GM19351 (cell line): ENCODE measurements around the gene CYP4V2.
"Not testable (repeated sequence)": the region's sequence is repeated elsewhere in the genome, so short reads cannot be mapped to it uniquely, and the experiment has no call there.

ENCODE experiments used
- ATAC-seq: cut with Tn5 transposase; IDR thresholded peaks from one replicate; pipeline ENCODE4 v1.9.1; 2021; ENCODE audit warnings: mild to moderate bottlenecking, moderate library complexity; ENCODE audit not compliant: unreplicated experiment

CYP4V2 gene

DNA sequence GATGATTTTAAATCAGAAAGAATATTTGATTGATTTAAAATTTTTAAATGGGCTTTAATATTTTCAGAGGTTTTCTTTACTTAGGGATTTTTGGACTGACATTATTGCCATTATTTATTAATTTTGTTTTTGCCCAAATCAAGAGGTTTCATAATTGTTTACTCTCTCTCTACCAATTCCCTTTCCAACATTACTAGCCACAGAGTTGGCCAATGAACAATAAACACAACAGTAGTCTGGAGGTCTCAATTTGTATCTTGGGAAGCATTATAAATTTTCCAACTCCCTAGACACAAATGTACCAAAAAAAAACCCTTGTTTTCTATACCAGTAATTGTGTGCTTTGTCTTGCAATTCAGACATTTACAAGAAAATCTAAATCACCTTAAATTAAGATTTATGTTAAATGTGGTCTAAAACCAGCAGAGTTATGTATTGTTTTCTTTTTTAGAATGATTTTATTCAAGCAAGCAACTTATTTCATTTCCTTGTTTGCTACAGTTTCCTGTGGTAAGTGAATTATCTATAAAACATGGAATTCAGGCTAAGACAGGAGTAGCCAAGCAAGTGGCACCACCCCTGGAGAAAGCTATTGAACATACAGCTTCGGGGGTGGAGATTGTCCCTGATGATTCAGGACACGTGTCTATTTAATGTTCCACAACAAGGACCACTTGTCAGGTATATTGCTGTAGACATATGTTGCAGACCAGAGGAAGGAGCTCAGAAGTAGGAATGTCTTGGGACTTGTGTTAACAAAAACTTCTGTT lies 36.6 kb downstream of the CYP4V2 start:
- no peak for ATAC-seq

DNA sequence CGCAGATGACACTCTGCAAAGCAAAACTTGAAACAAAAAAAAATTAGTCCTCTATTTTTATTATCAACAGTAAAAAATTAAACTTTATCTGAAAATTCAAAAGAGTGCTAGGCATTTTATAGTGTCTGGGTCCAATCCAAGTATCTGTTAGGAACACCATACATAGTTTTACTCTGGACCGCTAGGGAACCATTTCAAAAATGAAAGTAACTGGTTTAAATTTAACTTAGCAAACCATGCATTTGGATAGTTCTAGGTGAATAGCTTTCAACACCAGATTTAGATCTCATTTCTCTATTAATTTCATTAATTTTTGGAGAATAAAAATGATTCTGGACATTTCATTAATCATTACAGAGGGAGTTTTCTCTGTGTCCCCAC lies 37.1 kb downstream of the CYP4V2 start:
- no peak for ATAC-seq

DNA sequence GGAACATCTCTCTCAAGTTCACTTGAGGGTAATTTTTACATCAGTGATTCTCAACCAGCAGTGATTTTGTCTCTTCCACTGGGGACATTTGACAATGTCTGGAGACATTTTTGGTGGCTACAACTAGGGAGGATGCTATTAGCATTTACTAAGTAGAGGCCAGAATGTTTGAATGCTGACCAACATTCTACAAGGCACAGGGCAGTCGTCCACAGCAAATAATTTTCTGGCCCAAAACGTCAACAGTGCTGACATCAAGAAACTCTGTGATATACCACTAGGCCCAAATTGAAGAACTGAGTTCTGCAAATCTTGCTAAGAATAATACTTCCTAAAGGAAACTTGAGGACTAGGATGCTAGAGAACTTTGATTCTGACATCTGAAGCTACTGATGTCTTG lies 43.0 kb downstream of the CYP4V2 start:
- no peak for ATAC-seq

DNA sequence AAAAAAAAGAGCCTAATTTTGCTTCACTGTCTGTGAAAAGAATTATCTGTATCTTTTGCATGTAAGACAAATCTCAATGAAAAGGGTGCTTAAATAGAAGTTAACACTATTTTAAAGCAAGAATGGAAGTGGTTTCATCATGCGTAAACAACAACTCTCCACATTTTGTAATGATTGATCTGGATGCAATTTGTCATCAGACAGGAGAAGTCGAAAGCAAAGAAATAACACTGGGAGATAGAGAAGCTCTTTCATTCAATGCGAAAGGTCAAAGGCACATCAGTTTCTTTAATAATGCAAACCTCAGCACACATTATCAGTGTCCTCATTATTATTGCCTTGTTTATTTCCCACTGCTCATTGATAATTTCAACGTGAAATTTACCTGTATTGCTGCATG lies 44.8 kb downstream of the CYP4V2 start:
- no peak for ATAC-seq

DNA sequence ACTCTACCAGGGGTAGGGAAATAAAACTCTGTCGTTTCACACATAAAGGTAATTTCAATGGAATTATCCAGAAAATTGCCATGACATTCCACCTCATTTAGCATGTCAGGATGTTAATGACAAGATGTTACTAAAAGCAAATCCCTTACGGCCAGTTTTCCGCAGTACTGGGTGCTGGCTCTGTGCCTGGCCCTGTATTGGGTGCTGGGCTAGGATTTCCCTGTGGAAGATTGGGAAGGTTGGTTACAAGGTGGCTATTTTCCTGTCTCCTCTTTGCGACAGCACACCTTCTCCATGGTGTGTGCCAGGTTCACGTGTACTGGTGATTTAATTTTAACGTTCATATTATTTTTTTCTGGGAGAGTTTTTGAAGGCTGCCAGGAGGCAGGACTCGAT lies 49.1 kb downstream of the CYP4V2 start:
- ATAC-seq = no peak

DNA sequence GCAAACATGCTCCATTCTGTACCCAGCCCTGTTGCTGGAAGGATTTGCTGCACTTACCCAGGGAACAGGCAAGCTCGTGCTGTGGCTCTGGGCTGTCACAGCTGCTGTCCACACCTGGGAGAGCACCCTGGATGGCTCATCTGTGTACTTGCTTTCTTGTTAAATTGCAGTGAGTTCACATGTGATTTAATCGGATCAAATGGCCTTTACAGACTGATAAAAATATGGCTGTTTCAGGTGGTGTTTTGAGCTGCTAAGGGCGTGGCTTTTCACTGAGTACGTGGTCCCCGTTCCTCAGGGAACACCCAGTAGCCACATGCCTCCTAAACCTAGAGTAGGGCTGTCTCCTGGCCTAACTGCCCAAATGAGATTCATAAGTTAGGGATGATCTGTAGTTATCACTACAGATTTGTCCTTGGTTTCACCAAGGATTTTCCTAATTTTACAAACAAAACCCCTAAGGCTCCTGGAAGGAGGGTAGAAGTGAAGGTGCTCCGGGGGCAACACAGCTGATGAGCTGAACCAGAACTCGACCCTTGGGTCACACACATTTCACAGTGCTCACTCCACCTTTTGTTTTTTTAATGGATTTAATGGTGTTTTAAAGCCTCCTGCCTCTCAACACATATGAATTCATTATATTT lies 49.6 kb downstream of the CYP4V2 start:
- no peak for ATAC-seq

DNA sequence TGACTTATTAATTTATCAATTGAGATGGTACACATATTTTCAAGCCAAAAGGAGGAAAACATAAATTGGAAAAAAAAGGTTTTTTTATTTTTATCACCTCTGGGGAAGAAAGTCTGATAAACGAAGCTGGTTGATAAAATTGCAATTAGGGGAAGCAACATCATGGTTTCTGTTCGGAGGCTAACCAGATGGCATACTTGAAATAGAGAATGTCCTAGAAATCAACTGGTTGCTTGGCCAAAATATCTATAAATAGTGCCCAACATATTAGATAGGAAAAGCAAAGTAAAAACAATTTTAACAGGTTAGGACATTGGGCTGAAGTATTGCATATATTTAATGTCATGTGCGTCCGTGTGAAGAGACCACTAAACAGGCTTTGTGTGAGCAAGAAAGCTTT lies 50.2 kb downstream of the CYP4V2 start:
- no peak for ATAC-seq

DNA sequence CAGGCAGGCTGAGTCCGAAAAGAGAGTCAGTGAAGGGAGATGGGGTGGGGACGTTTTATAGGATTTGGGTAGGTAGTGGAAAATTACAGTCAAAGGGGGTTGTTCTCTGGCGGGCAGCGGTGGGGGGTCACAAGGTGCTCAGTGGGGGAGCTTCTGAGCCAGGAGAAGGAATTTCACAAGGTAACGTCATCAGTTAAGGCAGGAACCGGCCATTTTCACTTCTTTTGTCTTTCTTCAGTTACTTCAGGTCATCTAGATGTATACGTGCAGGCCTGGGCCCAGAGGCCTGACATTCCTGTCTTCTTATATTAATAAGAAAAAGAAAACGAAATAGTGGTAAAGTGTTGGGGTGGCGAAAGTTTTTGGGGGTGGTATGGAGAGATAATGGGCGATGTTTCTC lies 50.7 kb downstream of the CYP4V2 start:
- not testable (repeated sequence) for ATAC-seq

DNA sequence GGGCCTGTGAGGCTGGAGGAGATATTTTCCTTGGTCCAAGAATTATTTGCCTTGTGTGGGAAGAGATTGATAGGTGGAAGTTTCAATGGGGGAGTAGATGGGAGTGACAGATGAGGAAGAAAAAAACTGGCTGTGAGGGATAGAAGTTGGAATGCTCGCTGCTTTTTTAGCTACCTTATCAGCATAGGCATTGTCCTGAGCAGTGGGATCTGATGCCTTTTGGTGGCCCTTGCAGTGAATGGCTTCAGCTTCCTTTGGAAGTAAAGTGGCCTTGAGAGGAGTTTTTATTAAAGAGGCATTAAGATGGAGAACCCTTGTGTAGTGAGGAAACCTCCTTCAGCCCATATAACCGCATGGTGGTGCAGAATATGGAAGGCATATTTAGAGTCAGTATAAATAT lies 52.0 kb downstream of the CYP4V2 start:
- no peak for ATAC-seq

DNA sequence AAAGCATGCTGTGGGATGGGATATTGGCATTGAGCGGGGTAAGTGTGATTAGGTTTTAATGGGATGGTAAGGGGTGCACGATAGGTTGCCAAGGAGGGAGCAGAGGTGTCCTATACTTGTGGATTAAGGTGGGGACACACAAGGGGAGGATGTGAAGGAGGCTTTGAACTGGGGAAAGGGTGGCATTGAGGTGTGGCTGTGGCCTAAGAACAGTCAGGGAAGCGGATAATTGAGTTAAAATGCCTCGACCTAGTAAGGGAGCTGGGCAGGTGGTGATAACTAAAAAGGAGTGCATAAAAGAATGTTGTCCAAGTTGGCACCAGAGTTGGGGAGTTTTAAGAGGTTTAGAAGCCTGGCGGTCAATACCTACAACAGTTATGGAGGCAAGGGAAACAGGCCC lies 53.5 kb downstream of the CYP4V2 start:
- ATAC-seq = no peak

DNA sequence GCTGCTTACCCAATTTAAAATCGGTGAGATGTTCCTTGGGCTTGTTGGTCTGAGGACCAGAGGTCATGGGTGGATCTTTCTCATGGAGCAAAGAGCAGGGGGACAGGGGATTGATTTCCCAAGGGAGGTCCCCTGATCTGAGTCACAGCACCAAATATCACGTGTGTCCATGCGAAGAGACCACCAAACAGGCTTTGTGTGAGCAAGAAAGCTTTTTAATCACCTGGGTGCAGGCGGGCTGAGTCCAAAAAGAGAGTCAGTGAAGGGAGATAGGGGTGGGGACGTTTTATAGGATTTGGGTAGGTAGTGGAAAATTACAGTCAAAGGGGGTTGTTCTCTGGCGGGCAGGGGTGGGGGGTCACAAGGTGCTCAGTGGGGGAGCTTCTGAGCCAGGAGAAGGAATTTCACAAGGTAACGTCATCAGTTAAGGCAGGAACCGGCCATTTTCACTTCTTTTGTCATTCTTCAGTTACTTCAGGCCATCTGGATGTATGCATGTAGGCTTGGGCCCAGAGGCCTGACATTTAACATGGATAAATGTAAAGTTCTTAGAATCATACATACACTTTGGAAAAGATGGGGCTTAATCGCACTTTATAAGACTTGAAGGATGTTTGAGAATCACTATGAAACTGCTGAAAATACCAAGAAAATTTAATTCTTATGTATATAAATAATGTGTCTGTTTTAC lies 55.8 kb downstream of the CYP4V2 start:
- not testable (repeated sequence) for ATAC-seq

DNA sequence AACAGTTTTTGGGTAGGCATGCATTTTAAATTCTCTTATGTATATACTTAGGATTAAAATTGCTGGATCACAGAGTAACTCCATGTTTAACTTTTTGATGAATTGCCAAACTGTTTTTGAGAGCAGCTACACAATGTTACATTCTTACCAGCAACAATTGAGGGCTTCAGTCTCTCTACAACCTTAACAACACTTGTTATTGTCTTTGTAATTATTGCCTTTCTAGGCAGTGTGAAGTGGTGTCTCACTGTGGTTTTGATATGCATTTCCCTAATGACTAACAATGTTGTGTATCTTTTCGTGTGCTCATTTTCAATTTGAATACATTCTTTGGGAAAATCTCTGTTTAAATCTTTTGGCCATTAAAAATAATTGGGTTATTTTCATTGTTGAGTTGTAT lies 57.3 kb downstream of the CYP4V2 start:
- no peak for ATAC-seq

DNA sequence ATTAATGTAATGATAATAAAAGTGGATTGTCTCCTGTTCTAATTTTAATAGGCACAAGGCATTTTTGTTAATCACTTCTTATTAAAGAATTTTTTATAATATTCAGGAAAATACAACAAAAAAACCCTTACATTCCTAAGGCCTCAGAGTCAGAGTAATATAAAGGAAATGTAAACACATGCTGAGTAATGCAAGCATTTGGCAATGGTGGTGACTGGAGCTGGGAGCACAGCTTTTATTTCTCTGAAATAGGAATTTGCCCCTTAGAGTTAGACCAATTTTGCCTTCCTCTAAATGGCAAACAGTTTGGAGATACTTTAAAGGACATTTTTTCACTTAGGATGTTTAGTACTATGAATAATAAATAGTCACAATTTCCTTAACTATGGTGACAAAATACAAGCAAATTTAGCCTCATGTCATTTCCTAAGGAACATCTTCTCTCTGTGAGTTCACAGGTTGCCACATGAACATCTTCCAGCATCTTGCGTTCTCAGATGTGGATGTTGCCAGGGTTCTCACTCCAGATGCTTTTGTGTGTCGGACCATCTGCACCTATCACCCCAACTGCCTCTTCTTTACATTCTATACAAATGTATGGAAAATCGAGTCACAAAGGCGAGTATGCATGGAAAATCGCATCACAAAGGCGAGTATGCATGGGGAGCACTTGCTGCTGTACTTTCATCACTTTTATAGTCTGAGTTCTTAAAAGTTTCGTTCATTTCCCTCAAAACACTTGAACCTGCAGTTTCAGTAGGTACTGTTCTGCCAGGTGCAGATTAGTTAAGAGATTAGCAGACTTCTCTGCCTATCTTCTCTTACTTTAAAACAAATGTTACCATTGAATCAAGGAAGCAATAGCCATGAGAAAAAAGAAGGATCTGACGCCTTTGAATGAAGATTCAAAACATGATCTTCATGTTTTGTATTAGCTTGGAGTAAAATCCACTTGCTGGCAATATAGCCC lies 58.7 kb downstream of the CYP4V2 start:
- no peak for ATAC-seq

DNA sequence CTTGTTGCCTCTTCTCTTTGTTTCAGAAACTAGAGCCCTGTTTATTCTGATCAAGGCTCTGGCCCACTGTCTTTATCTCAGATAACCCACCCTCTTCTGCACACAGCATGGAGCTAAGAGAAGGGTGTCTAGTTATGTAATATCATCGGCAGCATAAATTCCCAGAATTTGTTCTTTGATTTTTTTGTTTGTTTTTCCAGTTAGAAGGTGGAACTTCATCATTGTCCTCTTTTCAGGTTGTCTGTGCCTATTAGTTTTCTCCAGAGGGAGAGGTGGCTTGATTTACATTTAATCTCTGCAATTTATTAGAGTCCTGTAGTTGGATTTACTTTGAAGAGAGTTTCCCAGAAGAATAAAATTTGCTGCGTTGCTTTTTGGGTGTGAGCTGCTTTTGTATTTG lies 59.4 kb downstream of the CYP4V2 start:
- ATAC-seq = no peak

DNA sequence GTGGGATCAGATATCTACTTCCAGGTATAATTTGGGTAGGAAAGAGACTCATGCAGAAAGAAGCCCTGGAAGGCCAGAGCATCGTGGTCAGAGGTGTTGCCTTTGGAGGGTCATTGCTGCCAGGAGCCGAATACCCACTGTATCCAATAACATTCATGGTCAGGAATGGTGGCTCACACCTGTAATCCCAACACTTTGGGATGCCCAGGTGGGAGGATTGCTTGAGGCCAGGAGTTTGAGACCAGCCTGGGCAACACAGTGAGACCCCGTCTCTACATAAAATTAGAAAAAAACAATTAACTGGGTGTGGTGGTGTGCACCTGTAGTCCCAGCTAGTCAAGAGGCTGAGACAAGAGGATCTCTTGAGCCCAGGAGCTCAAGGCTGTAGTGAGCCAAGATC lies 63.8 kb downstream of the CYP4V2 start:
- ATAC-seq = no peak

DNA sequence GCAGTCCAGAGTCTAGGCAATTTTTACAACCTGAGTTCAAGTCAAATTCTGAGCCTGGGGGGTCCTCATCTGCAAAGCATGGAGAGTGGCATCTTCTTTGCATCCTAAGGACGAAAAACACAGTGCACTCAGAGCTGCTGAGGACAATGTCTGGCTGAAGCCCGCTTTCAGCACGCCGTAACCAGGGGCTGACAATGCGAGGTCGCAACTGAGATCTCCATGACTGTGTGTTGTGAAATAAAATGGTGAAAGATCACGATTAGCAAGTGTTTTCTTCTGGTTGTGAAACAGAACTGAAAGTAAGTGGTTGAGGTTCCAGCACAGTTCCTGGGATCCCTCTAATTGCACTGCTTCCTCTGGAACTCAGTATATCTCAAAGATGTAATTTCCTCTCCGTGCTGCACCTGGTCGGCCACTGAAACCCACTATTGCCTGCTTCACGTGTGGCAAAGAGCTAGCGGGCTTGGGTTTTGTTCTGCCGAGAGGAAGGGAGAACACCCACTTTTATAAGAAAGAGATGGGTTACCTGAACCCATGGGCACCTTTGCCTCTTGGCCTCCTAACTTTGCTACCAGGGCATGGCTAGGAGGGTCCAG lies 66.9 kb downstream of the CYP4V2 start:
- no peak for ATAC-seq

DNA sequence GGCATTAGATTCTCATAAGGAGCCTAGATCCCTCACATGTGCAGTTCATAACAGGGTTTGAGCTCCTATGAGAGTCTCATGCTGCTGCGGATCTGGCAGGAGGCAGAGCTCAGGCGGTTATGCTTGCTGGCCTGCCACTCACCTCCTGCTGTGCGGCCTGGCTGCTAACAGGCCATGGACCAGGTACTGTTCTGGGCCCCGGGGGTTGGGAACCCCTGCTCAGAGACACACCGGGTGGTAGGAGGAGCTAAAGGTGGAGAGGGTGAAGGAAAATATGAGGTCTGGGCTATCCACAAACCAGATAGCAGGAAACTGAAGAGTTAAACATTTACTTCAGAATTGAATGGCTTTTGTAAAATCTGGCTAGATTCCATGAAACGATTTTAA lies 68.7 kb downstream of the CYP4V2 start:
- ATAC-seq = no peak
